ENCODE measurements around the gene FOXR1.

Gene FOXR1

GRCh38 chr11:119018074-119018938 lies 46.7 kb downstream of the FOXR1 start, which contains the start of the genes RPS25 and TRAPPC4 (continued):
- no peak for TF ChIP-seq ZBTB10 (tag by site-specific recombination; IDR thresholded peaks at IDR 0.05)
- TF ChIP-seq ZNF561 (tag by site-specific recombination; IDR thresholded peaks at IDR 0.05; ENCODE audit: borderline replicate concordance) = 0 out of 2 replicates have a peak, but pooled peaks have one; percentile 60
- peak; percentile 76 for TF ChIP-seq ZNF76 (tag by site-specific recombination; IDR thresholded peaks at IDR 0.05; ENCODE audit: borderline replicate concordance, low read depth)
- TF ChIP-seq ZNF391 (tag by site-specific recombination; IDR thresholded peaks at IDR 0.05; ENCODE audit: borderline replicate concordance, low read depth) = no peak
- no peak for TF ChIP-seq ZNF529 (tag by site-specific recombination; IDR thresholded peaks at IDR 0.05; ENCODE audit: insufficient replicate concordance)
- TF ChIP-seq FEZF1 (tag by site-specific recombination; IDR thresholded peaks at IDR 0.05) = peak; percentile 49; the same call in 1 of the 2 replicates
- TF ChIP-seq ZNF610 (tag by site-specific recombination; IDR thresholded peaks at IDR 0.05; ENCODE audit: borderline replicate concordance) = no peak; the same call in 1 of the 2 replicates
- TF ChIP-seq ZFP69B (tag by site-specific recombination; IDR thresholded peaks at IDR 0.05) = no peak
- no peak for TF ChIP-seq ZNF704 (tag by site-specific recombination; IDR thresholded peaks at IDR 0.05)
- no peak for TF ChIP-seq IKZF3 (tag by site-specific recombination; IDR thresholded peaks at IDR 0.05)
- peak; percentile 44; the same call in 1 of the 2 replicates for TF ChIP-seq ZIC2 (tag by site-specific recombination; IDR thresholded peaks at IDR 0.05)
- TF ChIP-seq ZNF785 (tag by site-specific recombination; IDR thresholded peaks at IDR 0.05) = no peak
- no peak for TF ChIP-seq ZNF266 (tag by site-specific recombination; IDR thresholded peaks at IDR 0.05; ENCODE audit: low read depth)
- no peak for TF ChIP-seq ZFHX2 (tag by site-specific recombination; conservative IDR thresholded peaks at IDR 0.05)
- TF ChIP-seq REPIN1 (tag by site-specific recombination; IDR thresholded peaks at IDR 0.05; ENCODE audit: low read depth) = no peak
- TF ChIP-seq ZNF530 (tag by site-specific recombination; IDR thresholded peaks at IDR 0.05; ENCODE audit: low read depth) = no peak
- no peak for TF ChIP-seq ZNF626 (tag by site-specific recombination; IDR thresholded peaks at IDR 0.05)
- TF ChIP-seq ZNF658 (tag by site-specific recombination; IDR thresholded peaks at IDR 0.05) = no peak
- TF ChIP-seq SCRT1 (tag by site-specific recombination; IDR thresholded peaks at IDR 0.05; ENCODE audit: borderline replicate concordance) = peak; percentile 97
- TF ChIP-seq, protein P1, sequence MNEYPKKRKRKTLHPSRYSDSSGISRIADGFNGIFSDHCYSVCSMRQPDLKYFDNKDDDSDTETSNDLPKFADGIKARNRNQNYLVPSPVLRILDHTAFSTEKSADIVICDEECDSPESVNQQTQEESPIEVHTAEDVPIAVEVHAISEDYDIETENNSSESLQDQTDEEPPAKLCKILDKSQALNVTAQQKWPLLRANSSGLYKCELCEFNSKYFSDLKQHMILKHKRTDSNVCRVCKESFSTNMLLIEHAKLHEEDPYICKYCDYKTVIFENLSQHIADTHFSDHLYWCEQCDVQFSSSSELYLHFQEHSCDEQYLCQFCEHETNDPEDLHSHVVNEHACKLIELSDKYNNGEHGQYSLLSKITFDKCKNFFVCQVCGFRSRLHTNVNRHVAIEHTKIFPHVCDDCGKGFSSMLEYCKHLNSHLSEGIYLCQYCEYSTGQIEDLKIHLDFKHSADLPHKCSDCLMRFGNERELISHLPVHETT (tag by site-specific recombination; IDR thresholded peaks at IDR 0.05) = no peak
- TF ChIP-seq EGR2 (tag by site-specific recombination; IDR thresholded peaks at IDR 0.05; ENCODE audit: low read depth) = peak; percentile 48; the same call in 1 of the 2 replicates
- peak; percentile 43; the same call in 1 of the 2 replicates for TF ChIP-seq SP7 (tag by site-specific recombination; IDR thresholded peaks at IDR 0.05)
- no peak for TF ChIP-seq ZNF132 (tag by site-specific recombination; IDR thresholded peaks at IDR 0.05; ENCODE audit: borderline replicate concordance)
- peak; percentile 55; the same call in 1 of the 2 replicates for TF ChIP-seq KLF1 (tag by site-specific recombination; IDR thresholded peaks at IDR 0.05)
- TF ChIP-seq ZNF112 (tag by site-specific recombination; IDR thresholded peaks at IDR 0.05) = no peak
- TF ChIP-seq KLF9 (tag by site-specific recombination; IDR thresholded peaks at IDR 0.05; ENCODE audit: low read depth) = peak; percentile 29; the same call in 1 of the 2 replicates
- no peak; the same call in 1 of the 2 replicates for TF ChIP-seq ZNF341 (tag by site-specific recombination; IDR thresholded peaks at IDR 0.05; ENCODE audit: low read depth)
- peak; percentile 98 for TF ChIP-seq ZBTB11 (tag by site-specific recombination; conservative IDR thresholded peaks at IDR 0.05; ENCODE audit: low read depth)
- TF ChIP-seq SCRT2 (tag by site-specific recombination; IDR thresholded peaks at IDR 0.05) = peak; percentile 100
- no peak for TF ChIP-seq ZNF707 (tag by site-specific recombination; IDR thresholded peaks at IDR 0.05)

Measured in HEK293 (cell line).